HTERT RPE-1 (cell line): Measurements from ENCODE around the gene PRRT3.
"Not testable (repeated sequence)": the region's sequence is repeated elsewhere in the genome, so short reads cannot be mapped to it uniquely, and the experiment has no call there.

Experiments used
- in situ Hi-C: fragments of 300-500 bp; cut with MboI; formaldehyde crosslinking; loops from 4 replicates; pipeline ENCODE4 v1.14.3; 2020; ENCODE audit warnings: low sequenced_read_pairs

Gene PRRT3

DNA sequence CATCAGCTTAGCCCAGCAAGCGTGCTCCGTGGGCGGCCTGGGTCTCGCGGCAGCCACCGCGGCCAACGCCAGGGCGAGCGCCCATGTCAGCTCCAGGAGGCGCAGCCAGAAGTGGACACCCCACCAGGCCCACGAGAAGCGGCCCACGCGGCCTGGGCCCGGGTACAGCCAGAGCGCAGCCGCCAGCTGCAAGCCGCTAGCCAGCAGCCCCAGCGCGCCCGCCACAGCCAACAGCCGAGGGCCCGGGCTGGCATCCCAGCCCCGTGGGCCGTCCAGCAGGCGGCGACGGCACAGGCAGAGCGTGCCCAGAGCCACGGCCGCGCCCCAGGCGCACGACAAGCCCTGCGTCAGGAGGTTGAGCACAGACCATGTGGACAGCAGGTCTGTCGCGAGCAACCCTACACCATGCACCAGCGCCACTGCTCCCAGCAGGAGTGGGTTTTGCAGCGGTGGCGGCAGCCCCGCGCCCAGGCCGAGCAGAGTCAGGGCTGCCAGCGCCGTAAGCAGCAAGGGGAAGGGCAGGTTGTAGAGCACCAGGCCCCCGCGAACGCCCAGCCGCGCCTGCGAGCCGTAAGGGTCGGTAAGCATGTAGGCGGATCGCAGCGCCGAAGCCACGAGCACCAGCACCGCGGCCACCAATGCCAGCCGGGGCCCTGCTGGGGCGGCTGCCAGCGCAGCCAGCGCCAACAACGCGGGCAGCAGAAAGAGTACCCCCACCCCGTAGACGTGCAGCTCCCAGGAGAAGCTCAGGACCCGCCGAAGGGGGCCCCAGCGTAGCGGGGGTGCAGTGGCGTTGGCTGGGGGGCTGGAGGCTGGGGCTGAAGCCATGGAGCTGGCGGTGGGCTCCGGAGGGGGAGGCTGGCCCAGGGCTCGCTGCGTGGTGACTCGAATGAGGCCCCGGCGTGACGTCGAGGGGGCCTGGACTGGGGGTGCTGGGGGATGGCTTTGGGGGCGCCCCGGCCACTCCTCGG is 4.9 kb downstream of the PRRT3 start:
- in situ Hi-C loops = no loop called here

DNA sequence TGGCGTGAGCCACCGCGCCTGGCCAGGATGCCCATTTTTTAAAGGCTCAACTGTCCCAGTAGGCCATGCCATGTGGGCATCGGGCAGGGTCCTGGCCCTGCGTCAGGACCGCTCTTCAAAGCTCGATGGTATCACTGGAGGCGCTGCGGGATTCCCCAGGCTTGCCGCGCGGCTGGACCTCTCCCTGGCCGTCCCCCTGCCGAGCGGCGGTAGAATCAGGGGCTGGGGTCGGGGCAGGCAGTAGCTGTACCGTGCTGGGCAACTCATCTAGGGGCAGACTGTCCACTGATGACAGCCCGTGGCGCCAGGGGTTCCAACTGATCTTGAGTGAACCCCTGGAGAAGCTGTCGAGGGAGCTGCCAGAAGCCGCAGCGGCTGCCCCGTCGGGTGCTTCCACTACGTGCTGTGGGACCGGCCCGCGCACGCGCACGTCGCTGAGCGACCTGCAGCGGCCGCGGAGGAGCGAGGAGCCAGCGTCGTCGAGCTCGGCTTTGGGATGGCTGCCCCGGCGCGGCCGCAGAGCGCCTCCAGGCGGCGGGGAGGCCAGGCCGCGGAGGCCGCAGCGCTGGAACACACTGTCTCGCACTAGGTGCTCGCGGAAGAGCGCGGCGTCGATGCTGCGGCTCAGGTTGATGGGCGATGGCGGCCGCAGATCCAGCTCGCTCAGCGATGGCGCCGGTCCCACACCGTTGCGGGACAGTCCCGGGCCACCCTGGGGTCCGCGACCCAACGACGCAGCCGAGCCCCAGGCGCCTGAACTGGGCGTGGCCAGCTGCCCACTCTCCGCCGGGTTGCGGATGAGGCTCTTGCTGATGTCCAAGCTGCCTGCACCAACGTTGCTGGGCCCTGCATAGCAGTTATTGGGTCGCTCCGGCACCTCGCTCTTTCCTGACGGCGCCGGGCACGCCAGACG is 5.8 kb downstream of the PRRT3 start:
- in situ Hi-C loops = no loop called here

GRCh38 chr3:9945358-9945757 is 6.8 kb downstream of the PRRT3 start:
- in situ Hi-C loops = no loop called here

DNA sequence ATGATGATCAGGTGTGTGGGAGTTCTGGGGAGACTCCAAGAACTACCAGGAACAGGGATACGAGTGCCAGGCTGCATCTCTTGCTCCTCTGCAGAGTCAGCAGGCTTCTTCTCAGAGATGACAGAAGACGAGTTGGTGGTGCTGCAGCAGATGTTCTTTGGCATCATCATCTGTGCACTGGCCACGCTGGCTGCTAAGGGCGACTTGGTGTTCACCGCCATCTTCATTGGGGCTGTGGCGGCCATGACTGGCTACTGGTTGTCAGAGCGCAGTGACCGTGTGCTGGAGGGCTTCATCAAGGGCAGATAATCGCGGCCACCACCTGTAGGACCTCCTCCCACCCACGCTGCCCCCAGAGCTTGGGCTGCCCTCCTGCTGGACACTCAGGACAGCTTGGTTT is 7.9 kb downstream of the PRRT3 start:
- in situ Hi-C loops = no loop called here

DNA sequence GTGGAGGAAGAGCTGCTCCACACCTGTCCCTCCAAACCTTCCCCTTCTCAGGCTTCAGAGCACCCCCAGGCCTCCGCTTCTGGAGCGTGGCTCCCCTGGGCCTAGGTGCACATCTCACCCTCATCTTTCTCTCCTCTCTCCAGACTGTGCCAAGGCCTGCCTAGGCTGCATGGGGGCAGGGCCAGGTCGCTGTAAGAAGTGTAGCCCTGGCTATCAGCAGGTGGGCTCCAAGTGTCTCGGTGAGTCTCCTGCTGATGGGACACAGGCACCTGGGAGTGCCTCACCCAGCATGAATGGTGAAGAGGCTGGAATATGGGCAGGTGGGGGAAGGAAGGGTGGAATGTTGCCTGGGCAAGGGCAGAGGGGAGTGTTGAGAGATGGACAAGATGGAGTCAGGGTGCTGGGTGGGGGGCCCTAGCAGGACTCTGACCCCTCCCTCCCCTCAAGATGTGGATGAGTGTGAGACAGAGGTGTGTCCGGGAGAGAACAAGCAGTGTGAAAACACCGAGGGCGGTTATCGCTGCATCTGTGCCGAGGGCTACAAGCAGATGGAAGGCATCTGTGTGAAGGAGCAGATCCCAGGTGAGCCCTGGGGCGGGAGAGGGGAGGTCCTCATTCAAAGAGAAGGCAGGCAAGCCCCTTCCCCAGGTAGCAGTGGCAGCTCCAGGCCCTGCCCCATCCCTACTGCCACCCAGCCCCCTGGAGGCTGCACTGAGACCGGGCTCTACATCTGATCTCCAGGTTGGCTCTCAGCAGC is 9.1 kb downstream of the PRRT3 start:
- in situ Hi-C loops = no loop called here

DNA sequence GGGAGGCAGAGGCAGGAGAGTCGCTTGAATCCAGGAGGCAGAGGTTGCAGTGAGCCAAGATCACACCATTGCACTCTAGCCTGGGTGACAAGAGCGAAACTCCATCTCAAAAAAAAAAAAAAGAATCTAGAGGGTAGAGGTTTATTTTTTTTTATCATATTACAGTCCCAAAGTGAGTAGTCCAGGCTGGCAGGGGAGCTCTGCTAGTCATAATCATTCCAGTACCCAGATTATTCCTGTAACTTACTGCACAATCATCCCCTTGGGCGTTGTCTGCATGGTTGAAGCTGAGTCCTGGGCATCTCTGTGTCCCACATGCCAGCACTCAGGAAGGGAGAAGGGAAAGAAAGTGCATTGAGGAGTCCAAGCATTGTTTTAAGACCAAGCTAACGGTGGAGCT is 10.0 kb downstream of the PRRT3 start:
- in situ Hi-C loops = no loop called here

DNA sequence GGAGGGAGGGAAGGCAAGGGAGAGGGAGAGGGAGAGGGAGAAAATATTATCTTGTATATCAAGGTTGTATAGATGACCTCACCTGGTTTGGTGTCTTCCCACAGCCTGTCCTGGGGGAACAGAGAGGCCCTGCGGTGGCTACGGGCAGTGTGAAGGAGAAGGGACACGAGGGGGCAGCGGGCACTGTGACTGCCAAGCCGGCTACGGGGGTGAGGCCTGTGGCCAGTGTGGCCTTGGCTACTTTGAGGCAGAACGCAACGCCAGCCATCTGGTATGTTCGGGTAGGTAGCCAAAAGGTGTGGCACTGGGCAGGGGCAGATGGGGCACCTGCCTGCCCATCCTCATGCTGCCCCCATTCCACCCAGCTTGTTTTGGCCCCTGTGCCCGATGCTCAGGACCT is 11.5 kb downstream of the PRRT3 start:
- in situ Hi-C loops = no loop called here

DNA sequence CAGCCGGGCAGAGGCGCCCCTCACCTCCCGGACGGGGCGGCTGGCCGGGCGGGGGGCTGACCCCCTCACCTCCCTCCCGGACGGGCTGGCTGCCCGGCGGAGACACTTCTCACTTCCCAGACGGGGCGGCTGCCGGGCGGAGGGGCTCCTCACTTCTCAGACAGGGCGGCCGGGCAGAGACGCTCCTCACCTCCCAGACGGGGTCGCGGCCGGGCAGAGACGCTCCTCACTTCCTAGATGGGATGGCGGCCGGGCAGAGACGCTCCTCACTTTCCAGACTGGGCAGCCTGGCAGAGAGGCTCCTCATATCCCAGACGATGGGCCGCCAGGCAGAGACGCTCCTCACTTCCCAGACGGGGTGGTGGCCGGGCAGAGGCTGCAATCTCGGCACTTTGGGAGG is 12.3 kb downstream of the PRRT3 start:
- in situ Hi-C loops = not testable (repeated sequence)

GRCh38 chr3:9938966-9939365 is 13.2 kb downstream of the PRRT3 start:
- in situ Hi-C loops = no loop called here

DNA sequence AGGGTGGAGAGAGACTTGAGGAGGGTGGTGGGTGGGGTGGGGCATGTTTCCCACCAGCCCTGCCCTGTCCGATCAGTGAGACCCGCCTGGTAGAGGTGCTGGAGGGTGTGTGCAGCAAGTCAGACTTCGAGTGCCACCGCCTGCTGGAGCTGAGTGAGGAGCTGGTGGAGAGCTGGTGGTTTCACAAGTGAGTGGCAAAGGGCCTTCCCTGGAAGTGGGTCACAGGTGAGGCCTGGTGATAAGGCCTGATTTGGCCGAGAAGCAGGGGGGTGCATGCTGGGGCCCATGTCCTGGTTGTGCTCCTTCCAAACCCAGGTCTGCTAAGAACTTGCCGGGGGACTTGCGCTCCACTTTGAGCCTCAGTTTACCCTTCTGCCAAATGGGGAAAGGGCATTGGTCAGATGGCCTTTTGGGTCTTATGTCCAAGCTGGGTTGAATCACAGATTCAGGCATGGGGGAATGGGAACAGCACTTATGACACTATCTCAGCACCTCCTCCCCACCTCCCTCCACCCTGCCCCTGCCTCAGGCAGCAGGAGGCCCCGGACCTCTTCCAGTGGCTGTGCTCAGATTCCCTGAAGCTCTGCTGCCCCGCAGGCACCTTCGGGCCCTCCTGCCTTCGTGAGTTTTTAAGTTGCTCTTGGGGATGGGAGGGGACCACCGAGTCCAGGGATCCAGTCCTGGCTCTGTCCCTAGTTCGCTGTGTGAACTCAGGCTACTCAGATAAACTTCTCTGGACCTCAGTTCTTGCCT is 14.5 kb downstream of the PRRT3 start:
- in situ Hi-C loops = no loop called here

DNA sequence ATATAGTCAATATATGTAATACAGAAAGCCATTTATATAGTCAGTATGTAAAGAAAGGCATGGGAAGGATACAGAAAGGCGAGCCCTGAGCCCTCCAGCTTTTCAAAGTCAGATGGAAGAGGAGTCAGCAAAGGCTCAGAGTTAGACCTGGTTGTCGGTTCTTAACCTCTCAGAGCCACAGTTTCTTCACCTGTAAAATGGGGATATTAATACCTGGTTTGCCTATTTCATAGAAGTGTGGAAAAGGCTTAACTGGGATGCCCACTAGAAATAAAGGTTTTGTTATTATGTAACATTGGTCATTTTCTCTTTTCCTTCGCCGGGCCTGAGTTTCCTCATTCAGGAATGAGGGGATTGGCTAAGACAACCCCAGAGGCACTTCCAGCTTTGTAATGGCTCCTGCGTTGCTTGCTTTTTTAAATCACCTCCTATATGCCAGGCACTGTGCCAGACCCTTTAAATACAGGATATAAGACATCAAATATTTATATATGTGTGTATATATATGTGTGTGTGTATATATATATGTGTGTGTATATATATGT is 16.2 kb downstream of the PRRT3 start:
- in situ Hi-C loops = no loop called here

DNA sequence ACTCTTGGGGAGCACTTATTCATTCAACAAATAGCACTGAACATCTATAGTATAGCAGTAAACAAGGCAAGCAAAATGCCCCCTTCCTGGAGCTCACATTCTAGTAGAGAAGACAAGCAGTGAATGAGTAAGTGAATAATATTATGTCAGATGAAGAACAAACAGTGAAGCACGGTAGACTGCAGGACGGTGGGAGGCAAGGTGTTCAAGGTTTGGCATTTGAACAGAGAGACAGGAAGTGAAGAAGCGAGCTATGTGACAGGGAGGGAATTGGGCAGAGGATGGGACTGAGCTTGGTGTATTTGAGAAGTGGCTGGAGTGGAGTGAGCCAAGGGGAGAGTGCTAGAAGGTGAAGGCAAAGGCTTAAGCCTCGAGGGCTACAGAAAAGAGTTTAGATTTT is 17.2 kb downstream of the PRRT3 start:
- in situ Hi-C loops = no loop called here

DNA sequence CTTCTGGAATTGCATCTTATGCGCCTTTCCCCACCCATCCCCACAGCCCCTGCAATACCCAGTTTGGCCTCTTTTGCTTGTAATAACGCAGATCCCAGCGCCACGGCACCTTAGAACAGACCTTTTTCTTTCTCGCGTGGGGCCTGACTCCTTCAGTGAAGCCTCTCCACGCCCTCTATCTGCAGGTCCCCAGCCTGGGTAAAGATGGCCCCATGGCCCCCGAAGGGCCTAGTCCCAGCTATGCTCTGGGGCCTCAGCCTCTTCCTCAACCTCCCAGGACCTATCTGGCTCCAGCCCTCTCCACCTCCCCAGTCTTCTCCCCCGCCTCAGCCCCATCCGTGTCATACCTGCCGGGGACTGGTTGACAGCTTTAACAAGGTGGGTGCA is 18.0 kb downstream of the PRRT3 start:
- in situ Hi-C loops = no loop called here

DNA sequence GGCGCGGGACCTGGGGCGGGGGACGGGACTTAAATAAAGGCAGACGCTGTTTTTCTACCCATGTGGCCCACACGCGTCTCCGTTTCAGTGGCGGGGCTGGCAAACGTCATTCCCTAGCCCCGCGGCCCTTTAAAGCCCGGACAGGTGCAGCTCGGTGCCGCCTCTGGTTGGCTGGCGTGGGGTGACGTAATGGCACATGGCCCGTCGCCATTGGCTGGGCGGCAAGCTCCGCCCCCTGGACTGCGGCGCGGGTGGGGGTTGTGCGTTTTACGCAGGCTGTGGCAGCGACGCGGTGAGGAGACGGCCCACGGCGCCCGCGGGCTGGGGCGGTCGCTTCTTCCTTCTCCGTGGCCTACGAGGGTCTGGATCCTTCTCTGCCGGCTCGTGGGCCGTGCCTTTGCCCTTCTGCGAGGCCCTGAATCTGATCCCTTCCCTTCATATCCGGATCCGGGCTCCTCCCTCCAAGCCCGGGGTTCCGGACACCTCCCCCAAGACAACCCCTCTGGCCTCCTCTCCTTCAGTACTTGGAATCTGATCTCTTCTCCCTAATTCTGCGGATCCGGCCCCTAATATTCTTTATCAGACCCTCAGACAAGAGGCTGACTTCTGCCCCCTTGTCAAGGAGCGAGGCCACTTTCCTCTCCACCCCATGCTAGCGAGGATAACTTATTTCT is 18.5 kb downstream of the PRRT3 start, which contains the start of gene CRELD1:
Gene CRELD1, plus strand, starts transcription at position 274 of the 674 bp plus-strand sequence. CDS start 605 bp downstream, outside the sequence.
- in situ Hi-C loops = no loop called here

- in situ Hi-C loops = no loop called here
Observed at GRCh38 chr3:9932843-9933560, 19.2 kb downstream of the PRRT3 start.

DNA sequence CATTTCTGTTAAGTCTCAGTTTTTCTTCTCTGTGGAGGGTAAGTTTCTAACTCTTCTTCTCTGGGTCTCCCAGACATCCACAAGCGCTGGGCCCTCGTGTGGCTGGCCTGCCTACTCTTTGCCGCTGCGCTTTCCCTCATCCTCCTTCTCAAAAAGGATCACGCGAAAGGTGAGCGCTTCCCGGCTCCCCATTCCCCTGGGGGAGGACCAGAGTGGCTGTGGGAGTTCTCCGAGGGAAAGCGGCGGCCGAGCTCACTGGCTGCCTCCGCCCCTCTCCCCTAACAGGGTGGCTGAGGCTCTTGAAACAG is 19.7 kb downstream of the PRRT3 start:
- in situ Hi-C loops = no loop called here

DNA sequence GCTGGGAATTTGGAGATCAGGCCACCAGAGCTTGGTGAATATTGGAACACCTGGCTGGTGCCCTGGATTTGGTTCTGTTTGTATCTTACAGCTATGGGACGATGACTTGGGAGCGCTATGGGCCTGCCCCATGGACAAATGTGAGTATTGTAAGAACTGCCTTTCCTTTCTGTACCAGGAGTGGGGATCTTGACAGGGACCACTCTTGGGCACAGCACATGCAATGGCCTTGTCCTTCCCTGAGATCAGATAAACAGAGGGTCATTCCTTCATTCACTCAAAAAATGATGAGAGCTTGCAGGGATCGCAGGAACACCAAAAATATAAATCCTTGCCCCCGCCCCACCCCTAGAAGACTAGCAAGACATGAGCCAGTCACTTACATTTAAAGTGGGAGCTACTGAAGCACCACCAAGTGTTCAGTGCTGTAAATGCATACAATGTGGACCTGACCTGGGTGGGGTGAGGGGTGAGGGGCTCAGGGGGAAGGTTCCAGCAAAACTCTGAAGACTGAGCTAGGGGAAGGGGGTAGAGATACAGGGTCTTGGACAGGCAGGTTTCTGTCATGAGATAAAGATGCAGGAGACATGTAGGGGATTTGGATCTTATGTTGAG is 21.3 kb downstream of the PRRT3 start:
- in situ Hi-C loops = no loop called here

- in situ Hi-C loops = no loop called here
Observed at GRCh38 chr3:9928158-9928557, 24.1 kb downstream of the PRRT3 start.
